A549 (cell line): ENCODE data around the gene PAIP1.
"Not testable (repeated sequence)": the region's sequence is repeated elsewhere in the genome, so short reads cannot be mapped to it uniquely, and the experiment has no call there.

Experiments used
- BHLHE40 ChIP-seq: IDR thresholded peaks from 2 replicates; pipeline ENCODE4 v1.6.1; 2012; ENCODE audit warnings: low read depth, low read length, inconsistent platforms
- CHD4 ChIP-seq: fragments of 200-600 bp; sonication (generic); IDR thresholded peaks from 2 replicates; pipeline ENCODE4 v1.6.1; 2016; ENCODE audit warnings: antibody characterized with exemption, mild to moderate bottlenecking, borderline replicate concordance
- CTCF ChIP-seq: fragments of >200 bp; sonication (Bioruptor Twin); formaldehyde crosslinking; IDR thresholded peaks from 3 replicates; pipeline ENCODE4 v1.5.1; 2016
- HOXB13 ChIP-seq: fragments of 250-450 bp; sonication (Bioruptor Pico); IDR thresholded peaks from 2 replicates; pipeline ENCODE4 v1.5.0; 2020; ENCODE audit warnings: low read depth, mild to moderate bottlenecking, moderate library complexity
- POLR2A ChIP-seq: IDR thresholded peaks from 2 replicates; pipeline ENCODE4 v1.6.1; 2012; ENCODE audit warnings: mild to moderate bottlenecking, low read length
- RAD21 ChIP-seq, 2 experiments: fragments of >200 bp in 1 of 2; sonication (Bioruptor Twin) in 1 of 2; formaldehyde crosslinking in 1 of 2; IDR thresholded peaks in 1 of 2; conservative IDR thresholded peaks in 1 of 2; 2 replicates in 1 of 2; 3 replicates in 1 of 2; pipeline ENCODE4 v1.6.1; 2012 to 2018; ENCODE audit warnings: inconsistent platforms in 1 of 2
- RFX5 ChIP-seq: fragments of 450-650 bp; IDR thresholded peaks from 2 replicates; pipeline ENCODE4 v1.7.1; 2014; ENCODE audit warnings: antibody characterized with exemption, mild to moderate bottlenecking, moderate library complexity
- RNF2 ChIP-seq: fragments of 200-600 bp; sonication (generic); IDR thresholded peaks from 2 replicates; pipeline ENCODE4 v1.6.1; 2016; ENCODE audit warnings: low read depth, mild to moderate bottlenecking, antibody characterized with exemption, moderate library complexity, borderline replicate concordance

- not testable (repeated sequence) for TF ChIP-seq CTCF; BHLHE40; HOXB13 (CRISPR knock-in tag); RFX5; CHD4; RNF2; RAD21 (conservative IDR thresholded peaks at IDR 0.05 in 1 of 2, IDR thresholded peaks at IDR 0.05 in 1 of 2); POLR2A
Measured at GRCh38 chr5:43580402-43581210, 23.7 kb upstream of the PAIP1 start.
